Endodermal cell (in vitro differentiated cells): Measurements from ENCODE around the gene KCNMA1. TPM values are rescaled to one million over a fixed set of nuclear protein-coding genes. Genes with fewer than 3 reads are reported as not detected.

Experiments used
- DNase-seq: peaks from one replicate; pipeline ENCODE4 v3.0.0-alpha.2; 2017
- H3K27ac ChIP-seq: 2 replicates; pipeline ENCODE4 v1.5.1; 2013; ENCODE audit warnings: mild to moderate bottlenecking, low read depth, low read length, moderate library complexity
- H3K27me3 ChIP-seq: 2 replicates; pipeline ENCODE4 v1.6.1; 2013; ENCODE audit warnings: mild to moderate bottlenecking, low read length, moderate library complexity; ENCODE audit not compliant: insufficient read depth, control insufficient read depth, poor library complexity, severe bottlenecking
- H3K36me3 ChIP-seq: 2 replicates; pipeline ENCODE4 v1.7.0; 2013; ENCODE audit warnings: mild to moderate bottlenecking, low read length, moderate library complexity; ENCODE audit not compliant: control insufficient read depth, insufficient read depth
- H3K4me1 ChIP-seq: one replicate; pipeline ENCODE4 v1.7.0; 2013; ENCODE audit warnings: low read length; ENCODE audit not compliant: control insufficient read depth, insufficient read depth
- H3K4me3 ChIP-seq: 2 replicates; pipeline ENCODE4 v1.5.1; 2013; ENCODE audit warnings: mild to moderate bottlenecking, low read length, moderate library complexity
- H3K9ac ChIP-seq: 2 replicates; pipeline ENCODE4 v1.6.1; 2013; ENCODE audit warnings: mild to moderate bottlenecking, low read length, moderate library complexity; ENCODE audit not compliant: poor library complexity, severe bottlenecking; ENCODE audit errors: extremely low read depth
- H3K9me3 ChIP-seq: 2 replicates; pipeline ENCODE4 v1.6.1; 2013; ENCODE audit warnings: mild to moderate bottlenecking, low read length, moderate library complexity; ENCODE audit not compliant: control insufficient read depth
- H3K27ac Mint-ChIP-seq: 2 replicates; pipeline ENCODE4 v1.8.0; 2020; ENCODE audit warnings: mixed read lengths
- H3K27me3 Mint-ChIP-seq: 2 replicates; pipeline ENCODE4 v1.8.0; 2021; ENCODE audit warnings: mild to moderate bottlenecking, mixed read lengths; ENCODE audit not compliant: insufficient read depth
- H3K36me3 Mint-ChIP-seq: 2 replicates; pipeline ENCODE4 v1.8.0; 2020; ENCODE audit warnings: low read depth, mixed read lengths
- H3K4me1 Mint-ChIP-seq: 2 replicates; pipeline ENCODE4 v1.8.0; 2020; ENCODE audit warnings: mixed read lengths
- H3K4me3 Mint-ChIP-seq: 2 replicates; pipeline ENCODE4 v1.8.0; 2020; ENCODE audit warnings: mild to moderate bottlenecking, moderate library complexity, mixed read lengths
- H3K9me3 Mint-ChIP-seq: 2 replicates; pipeline ENCODE4 v1.8.0; 2020; ENCODE audit warnings: mild to moderate bottlenecking, mixed read lengths
- CTCF ChIP-seq: fragments of 200-600 bp; sonication (generic); conservative IDR thresholded peaks from 2 replicates; pipeline ENCODE4 v1.5.0; 2021; ENCODE audit warnings: antibody characterized with exemption, mild to moderate bottlenecking
- WGBS, 2 experiments: methylation state at CpG; one replicate each; pipeline versions ENCODE4 v1.1.5 to v1.1.7; 2013; ENCODE audit warnings: missing lambda C conversion rate in 2 of 2, mixed read lengths in 1 of 2; ENCODE audit not compliant: insufficient coverage in 1 of 2, insufficient read length in 1 of 2; 5-methylcytosine and 5-hydroxymethylcytosine counted together
- total RNA-seq, 2 donors: library from RNA; stranded (reverse); fragmentation: NEBNext Ultra II Directional in 1 of 2; extraction: Animal tissue kit (Norgen Biotek cat#: 25700) in 1 of 2; gene quantifications; 2 replicates in 1 of 2; 3 replicates in 1 of 2; pipeline ENCODE4 v1.2.1, GENCODE V29; 2021

Gene KCNMA1
- total RNA-seq, 2 donors from 2014 or later, result 0.55 to 1.3 TPM

GRCh38 chr10:77101341-77101740 lies 536.3 kb downstream of the KCNMA1 start:
- Histone ChIP-seq H3K9ac (no peak overlapping the region), H3K27me3 (no peaks in the 10 kb centered on the region), H3K4me1 (no peaks in the 10 kb centered on the region), H3K36me3 (no peaks in the 10 kb centered on the region), H3K9me3 (no peaks in the 10 kb centered on the region), H3K27ac (no peak overlapping the region), H3K4me3 (no peak overlapping the region)
- Mint-ChIP-seq H3K27me3 (no peaks in the 10 kb centered on the region), H3K4me1 (peaks cover 3% of the 10 kb centered on the region), H3K36me3 (no peaks in the 10 kb centered on the region), H3K9me3 (no peaks in the 10 kb centered on the region), H3K4me3 (no peak overlapping the region), H3K27ac (no peak overlapping the region)
- DNase-seq, result no peak
- no peak for TF ChIP-seq CTCF
- WGBS, 2 experiments, result 89 to 97% methylated on average over 5 of the region's 5 CpGs

DNA sequence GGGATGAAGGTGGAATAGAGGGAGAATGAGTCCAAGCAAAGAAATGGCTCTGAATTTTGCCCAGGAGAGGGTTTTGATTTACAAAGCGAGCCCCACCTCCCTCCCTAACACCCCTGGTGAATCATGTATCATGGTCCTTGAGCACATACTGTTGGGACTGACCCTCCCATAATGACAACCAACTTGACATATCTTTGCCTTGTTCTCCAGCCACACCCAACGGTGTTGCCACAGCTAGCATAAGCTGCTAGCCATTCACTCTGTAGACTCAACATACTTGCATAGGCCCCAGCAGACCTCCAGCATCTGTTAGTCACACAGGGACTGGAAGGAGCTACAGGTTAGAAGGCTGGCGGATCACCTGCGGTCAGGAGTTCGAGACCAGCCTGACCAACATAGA lies 538.5 kb downstream of the KCNMA1 start:
- H3K36me3 Mint-ChIP-seq, result no peaks in the 10 kb centered on the region
- Histone ChIP-seq H3K4me3 (no peak overlapping the region), H3K9me3 (no peaks in the 10 kb centered on the region), H3K27me3 (no peaks in the 10 kb centered on the region), H3K27ac (no peak overlapping the region), H3K36me3 (no peaks in the 10 kb centered on the region), H3K4me1 (no peaks in the 10 kb centered on the region), H3K9ac (no peak overlapping the region)
- no peaks in the 10 kb centered on the region for H3K27me3 Mint-ChIP-seq
- H3K9me3 Mint-ChIP-seq, result no peaks in the 10 kb centered on the region
- no peak overlapping the region for H3K27ac Mint-ChIP-seq
- H3K4me3 Mint-ChIP-seq, result no peak overlapping the region
- no peak for DNase-seq
- WGBS, 2 experiments, result 88 to 100% methylated on average over 3 to 5 of the region's 5 CpGs
- peaks cover 3% of the 10 kb centered on the region for H3K4me1 Mint-ChIP-seq
- no peak for TF ChIP-seq CTCF

- no peaks in the 10 kb centered on the region for H3K9me3 ChIP-seq
- H3K9ac ChIP-seq, result no peak overlapping the region
- no peak overlapping the region for H3K27ac Mint-ChIP-seq
- no peaks in the 10 kb centered on the region for H3K4me1 ChIP-seq
- no peaks in the 10 kb centered on the region for H3K36me3 ChIP-seq
- no peaks in the 10 kb centered on the region for H3K27me3 Mint-ChIP-seq
- H3K27ac ChIP-seq, result no peak overlapping the region
- DNase-seq, result no peak
- no peaks in the 10 kb centered on the region for H3K36me3 Mint-ChIP-seq
- 92% methylated on average over 1 of the region's 1 CpG; no CpG with 5 or more reads in 1 of the 2 experiments for WGBS, 2 experiments
- no peaks in the 10 kb centered on the region for H3K9me3 Mint-ChIP-seq
- no peak for TF ChIP-seq CTCF
- H3K4me1 Mint-ChIP-seq, result peaks cover 3% of the 10 kb centered on the region
- no peak overlapping the region for H3K4me3 ChIP-seq
- H3K27me3 ChIP-seq, result no peaks in the 10 kb centered on the region
- H3K4me3 Mint-ChIP-seq, result no peak overlapping the region
Measured at GRCh38 chr10:77097625-77098024, 540.0 kb downstream of the KCNMA1 start.
